HG03025 (cell line): Measurements from ENCODE around the gene TNNT1.
"Not testable (repeated sequence)": the region's sequence is repeated elsewhere in the genome, so short reads cannot be mapped to it uniquely, and the experiment has no call there.

Experiments
- ATAC-seq: cut with Tn5 transposase; IDR thresholded peaks from one replicate; pipeline ENCODE4 v1.9.1; 2021; ENCODE audit warnings: mild to moderate bottlenecking, moderate library complexity; ENCODE audit not compliant: unreplicated experiment, low FRiP score

TNNT1 gene

GRCh38 chr19:55112777-55113569 is 36.0 kb downstream of the TNNT1 start:
- no peak for ATAC-seq

- no peak for ATAC-seq
Measured at GRCh38 chr19:55112246-55112776, 36.7 kb downstream of the TNNT1 start.

GRCh38 chr19:55111238-55111831 is 37.7 kb downstream of the TNNT1 start:
- no peak for ATAC-seq

- ATAC-seq: no peak
Measured at GRCh38 chr19:55109527-55110291, 39.3 kb downstream of the TNNT1 start.

- ATAC-seq: not testable (repeated sequence)
Measured at GRCh38 chr19:55107252-55107651, 41.8 kb downstream of the TNNT1 start.

- no peak for ATAC-seq
Measured at GRCh38 chr19:55106591-55106990, 42.4 kb downstream of the TNNT1 start.

GRCh38 chr19:55105237-55105636 is 43.8 kb downstream of the TNNT1 start:
- ATAC-seq: no peak

GRCh38 chr19:55103190-55103589 is 45.8 kb downstream of the TNNT1 start:
- no peak for ATAC-seq

GRCh38 chr19:55101261-55101660 is 47.7 kb downstream of the TNNT1 start:
- ATAC-seq: no peak

- no peak for ATAC-seq
Measured at GRCh38 chr19:55099557-55100506, 49.2 kb downstream of the TNNT1 start.

- no peak for ATAC-seq
Measured at GRCh38 chr19:55098716-55099556, 50.1 kb downstream of the TNNT1 start.

- no peak for ATAC-seq
Measured at GRCh38 chr19:55097864-55098715, 50.9 kb downstream of the TNNT1 start.

GRCh38 chr19:55096061-55096701 is 52.8 kb downstream of the TNNT1 start:
- ATAC-seq: no peak

GRCh38 chr19:55095260-55096060 is 53.5 kb downstream of the TNNT1 start:
- no peak for ATAC-seq

- ATAC-seq: no peak
Measured at GRCh38 chr19:55094456-55095259, 54.3 kb downstream of the TNNT1 start.
